ENCODE data around the gene SMYD4.
"Not testable (repeated sequence)": the region's sequence is repeated elsewhere in the genome, so short reads cannot be mapped to it uniquely, and the experiment has no call there.

Gene SMYD4

DNA sequence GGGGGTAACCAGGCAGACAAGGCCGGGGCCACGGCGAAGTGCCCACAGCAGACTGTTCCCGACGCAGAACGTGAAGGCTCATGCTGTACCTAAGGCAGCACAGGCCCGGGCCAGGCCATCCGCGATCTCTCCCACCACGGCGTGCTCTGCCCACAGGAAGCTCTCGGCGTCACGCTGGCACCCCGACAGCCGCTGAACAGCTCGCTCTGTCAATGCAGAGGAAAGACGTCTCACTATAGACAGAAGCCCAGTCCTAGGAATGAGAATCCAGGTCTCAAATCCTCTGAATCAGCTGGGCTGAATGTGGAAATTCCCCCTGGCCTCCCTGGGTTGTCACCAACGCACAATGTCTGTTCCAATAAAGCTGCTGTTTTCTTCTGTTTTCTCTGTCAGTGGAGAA, 46.4 kb downstream of the SMYD4 start:
- no peak for DNase-seq (ENCODE audit: low read depth)

DNA sequence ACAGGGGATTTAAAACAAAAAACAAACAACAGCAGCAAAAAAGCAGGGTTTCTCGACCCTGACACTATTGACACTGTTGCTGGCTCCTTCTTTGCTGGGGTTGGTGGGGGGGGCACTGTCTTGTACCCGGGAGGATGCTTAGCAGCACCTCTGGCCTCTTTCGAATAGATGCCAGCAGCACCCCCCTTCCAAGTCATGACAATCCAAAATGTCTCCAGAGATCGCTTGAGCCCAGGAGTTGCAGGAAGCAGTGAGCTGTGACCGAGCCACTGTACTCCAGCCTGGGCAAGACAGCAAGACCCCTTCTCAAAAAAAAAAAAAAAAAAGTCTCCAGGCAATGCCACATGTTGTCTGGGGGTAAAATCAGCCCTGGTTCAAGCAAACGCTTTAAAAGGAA, 47.5 kb downstream of the SMYD4 start:
- no peak for DNase-seq (ENCODE audit: low read depth)

DNA sequence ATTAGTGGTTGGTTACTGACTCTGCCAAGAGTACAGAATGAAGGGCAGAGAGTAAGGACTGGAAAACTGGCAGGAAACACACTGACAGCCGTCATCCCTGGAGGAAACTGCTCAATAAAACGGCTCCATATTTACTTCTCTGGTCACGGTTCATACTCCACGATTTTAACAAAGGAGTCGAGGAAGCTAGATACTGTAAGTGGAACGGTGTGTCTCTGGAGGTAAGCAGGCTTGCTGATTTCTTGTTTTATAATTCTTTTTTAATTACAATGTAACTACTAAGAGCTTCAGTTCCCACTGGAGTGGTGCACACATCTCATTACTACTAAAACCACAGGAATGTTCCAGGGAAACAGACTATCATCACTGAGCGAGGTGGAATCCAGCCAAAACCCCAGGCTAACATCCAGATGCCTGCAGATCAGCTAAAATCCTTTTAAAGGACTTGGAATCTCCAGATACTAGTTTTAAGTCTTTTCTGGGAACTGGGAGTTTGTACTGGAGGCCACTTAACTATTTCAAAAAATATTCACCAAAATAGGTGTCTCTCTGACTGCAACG, 50.1 kb downstream of the SMYD4 start:
- DNase-seq (ENCODE audit: low read depth): peak; percentile 40

DNA sequence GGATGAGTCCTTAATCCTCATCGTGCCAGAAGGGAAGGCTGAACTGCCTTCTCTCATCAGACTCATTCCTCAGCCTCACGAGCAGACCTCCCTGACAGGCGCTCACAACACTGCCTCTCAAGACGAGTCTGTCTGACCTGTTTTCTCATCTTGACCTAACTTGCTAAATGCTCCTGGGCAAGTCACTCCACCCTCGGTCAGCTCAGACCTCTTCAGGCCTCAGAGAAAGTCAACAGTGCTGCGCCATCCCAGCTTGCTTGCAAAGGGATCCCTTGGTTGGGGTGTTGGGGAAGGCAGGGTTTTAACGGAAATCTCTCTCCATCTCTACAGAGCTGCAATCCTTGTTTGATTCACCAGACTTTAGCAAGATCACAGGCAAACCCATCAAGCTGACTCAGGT, 52.8 kb downstream of the SMYD4 start:
- no peak for DNase-seq (ENCODE audit: low read depth)

DNA sequence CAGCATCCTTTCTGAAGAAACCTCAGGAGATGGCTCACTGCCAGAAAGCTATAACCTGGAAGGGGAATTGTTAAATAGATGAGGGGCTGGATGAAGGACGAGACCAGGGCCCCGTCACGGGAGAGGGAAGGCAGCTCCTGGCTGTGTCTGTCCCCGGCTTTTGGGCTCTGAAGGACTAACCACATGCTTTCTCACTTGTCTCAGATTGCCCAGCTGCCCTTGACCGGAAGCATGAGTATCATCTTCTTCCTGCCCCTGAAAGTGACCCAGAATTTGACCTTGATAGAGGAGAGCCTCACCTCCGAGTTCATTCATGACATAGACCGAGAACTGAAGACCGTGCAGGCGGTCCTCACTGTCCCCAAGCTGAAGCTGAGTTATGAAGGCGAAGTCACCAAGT, 53.4 kb downstream of the SMYD4 start:
- DNase-seq (ENCODE audit: low read depth): no peak

DNA sequence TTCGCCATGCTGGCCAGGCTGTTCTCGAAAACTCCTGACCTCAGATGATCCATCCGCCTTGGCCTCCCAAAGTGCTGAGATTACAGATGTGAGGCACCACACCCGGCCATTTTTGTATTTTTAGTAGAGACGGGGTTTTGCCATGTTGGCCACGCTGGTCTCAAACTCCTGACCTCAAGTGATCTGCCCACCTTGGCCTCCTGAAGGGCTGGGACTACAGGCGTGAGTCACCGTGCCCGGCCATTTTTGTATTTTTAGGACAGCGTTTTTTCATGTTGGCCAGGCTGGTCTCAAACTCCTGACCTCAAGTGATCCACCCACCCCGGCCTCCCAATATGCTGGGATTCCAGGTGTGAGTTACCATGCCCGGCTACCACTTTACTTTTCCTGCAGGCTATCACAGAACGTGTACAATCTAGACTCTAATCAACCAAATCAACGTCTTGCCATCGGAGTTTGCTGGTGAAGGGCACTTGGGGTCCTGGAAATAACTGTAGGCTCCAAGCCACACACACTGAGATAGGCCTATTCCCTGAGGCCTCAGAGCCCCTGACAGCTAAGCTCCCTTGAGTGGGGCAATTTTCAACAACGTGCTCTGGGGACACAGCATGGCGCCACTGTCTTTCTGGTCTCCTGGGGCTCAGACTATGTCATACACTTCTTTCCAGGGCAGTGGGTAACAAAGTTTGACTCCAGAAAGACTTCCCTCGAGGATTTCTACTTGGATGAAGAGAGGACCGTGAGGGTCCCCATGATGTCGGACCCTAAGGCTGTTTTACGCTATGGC, 55.1 kb downstream of the SMYD4 start:
- no peak for DNase-seq (ENCODE audit: low read depth)

DNA sequence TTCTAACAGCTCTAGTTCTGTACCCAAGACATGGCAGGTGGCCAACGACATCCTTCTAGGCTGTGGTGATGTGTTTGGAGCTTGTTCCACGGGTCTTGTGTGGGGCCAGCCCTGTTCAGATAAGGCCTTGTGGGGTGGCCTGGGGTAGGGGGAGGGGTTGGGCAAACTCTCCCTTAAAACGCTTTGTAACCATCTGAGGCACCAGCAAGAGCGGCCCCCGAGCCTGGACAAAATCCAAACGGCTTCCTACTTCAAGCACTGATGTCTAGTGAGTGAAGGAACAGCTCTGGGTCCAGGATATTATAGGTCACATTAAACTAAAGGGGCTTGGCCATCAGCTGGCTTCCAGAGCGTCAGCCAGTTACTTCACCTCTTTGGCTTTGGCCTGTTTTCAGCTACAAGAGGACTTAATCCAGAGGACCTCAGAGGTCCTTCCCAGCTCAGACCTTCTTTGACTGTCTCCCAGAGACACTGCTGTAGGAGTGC, 56.0 kb downstream of the SMYD4 start:
- DNase-seq (ENCODE audit: low read depth): no peak

DNA sequence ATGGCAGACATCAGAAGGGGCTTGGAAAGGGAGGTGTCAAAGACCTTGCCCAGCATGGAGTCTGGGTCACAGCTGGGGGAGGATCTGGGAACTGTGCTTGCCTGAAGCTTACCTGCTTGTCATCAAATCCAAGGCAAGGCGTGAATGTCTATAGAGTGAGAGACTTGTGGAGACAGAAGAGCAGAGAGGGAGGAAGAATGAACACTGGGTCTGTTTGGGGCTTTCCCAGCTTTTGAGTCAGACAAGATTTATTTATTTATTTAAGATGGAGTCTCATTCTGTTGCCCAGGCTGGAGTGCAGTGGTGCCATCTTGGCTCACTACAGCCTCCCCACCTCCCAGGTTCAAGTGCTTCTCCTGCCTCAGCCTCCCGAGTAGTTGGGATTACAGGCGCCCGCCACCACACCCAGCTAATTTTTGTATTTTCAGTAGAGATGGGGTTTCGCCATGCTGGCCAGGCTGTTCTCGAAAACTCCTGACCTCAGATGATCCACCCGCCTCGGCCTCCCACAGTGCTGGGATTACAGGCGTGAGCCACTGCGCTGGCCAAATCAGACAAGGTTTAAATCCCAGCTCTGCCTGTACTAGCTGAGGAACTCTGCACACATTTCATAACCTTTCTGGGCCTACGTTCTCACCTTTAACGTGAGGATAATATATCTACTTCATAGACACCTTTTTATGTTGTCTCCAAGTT, 56.6 kb downstream of the SMYD4 start:
- DNase-seq (ENCODE audit: low read depth): not testable (repeated sequence)

DNA sequence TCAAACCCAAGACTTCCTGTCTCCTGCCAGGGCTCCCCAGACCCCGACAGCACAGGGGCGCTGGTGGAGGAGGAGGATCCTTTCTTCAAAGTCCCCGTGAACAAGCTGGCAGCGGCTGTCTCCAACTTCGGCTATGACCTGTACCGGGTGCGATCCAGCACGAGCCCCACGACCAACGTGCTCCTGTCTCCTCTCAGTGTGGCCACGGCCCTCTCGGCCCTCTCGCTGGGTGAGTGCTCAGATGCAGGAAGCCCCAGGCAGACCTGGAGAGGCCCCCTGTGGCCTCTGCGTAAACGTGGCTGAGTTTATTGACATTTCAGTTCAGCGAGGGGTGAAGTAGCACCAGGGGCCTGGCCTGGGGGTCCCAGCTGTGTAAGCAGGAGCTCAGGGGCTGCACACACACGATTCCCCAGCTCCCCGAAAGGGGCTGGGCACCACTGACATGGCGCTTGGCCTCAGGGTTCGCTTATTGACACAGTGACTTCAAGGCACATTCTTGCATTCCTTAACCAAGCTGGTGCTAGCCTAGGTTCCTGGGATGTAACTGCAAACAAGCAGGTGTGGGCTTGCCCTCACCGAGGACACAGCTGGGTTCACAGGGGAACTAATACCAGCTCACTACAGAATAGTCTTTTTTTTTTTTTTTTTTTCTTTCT, 59.8 kb downstream of the SMYD4 start:
- no peak for DNase-seq (ENCODE audit: low read depth)

DNA sequence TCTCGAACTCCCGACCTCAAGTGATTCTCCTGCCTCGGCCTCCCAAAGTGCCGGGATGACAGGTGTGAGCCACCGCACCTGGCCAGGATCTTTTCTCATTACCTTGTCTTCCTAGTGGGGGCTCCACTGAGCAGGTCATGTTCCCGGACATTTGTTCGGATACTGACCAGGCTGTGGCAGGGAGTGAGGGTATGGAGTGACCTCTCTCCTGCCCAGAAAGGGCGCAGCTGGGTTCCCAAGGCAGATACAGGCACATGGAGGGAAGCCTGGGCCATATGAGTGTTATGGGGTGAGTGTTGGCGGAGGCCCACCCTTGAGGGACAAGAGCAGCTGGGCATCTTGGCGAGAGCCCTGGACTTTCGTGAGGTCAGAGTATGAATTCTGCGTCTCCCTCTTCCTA, 62.3 kb downstream of the SMYD4 start:
- no peak for DNase-seq (ENCODE audit: low read depth)

DNA sequence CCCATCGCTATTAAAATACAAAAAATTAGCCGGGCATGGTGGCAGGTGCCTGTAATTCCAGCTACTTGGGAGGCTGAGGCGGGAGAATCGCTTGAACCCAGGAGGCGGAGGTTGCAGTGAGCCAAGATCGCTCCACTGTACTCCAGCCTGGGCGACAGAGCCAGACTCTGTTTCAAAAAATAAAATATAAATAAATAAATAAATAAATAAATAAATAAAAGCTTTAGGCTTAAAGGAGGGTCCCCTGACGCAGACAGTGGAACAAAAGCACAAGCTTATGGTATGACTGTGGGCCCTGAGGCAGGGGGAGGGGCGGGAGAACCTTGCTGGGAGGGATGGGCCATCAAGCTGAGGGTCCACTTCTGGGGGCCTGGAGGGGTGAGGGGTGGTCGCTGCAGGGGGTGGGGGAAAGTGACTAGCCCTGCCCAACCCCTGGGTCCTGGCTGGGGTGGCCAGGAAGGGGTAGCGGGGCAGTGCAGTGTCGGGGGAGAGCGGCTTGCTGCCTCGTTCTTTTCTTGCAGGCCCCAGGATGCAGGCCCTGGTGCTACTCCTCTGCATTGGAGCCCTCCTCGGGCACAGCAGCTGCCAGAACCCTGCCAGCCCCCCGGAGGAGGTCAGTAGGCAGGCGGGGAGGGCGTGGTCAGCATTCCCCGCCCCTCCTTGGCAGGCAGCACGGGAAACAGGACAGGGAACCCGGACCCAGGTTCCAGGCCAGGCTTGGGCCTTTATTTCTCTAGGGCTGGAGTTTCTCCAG, 63.1 kb downstream of the SMYD4 start:
- no peak for DNase-seq (ENCODE audit: low read depth)

DNA sequence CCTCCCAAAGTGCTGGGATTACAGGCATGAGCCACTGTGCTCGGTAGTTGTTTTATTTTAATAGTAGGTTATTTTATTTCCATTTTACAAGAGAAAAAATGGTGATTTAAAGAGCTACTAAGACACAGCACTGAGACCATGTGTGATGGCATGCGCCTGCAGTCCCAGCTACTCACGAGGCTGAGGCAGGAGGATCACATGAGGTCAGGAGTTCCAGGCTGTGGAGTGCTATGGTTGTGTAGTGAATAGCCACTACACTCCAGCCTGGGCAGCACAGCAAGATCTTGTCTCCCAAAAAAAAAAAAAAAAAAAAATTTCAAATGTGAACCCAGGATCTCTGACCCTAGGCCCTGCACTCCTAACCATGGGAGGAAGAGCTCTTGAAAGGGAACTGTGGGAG, 64.1 kb downstream of the SMYD4 start:
- DNase-seq (ENCODE audit: low read depth): no peak

DNA sequence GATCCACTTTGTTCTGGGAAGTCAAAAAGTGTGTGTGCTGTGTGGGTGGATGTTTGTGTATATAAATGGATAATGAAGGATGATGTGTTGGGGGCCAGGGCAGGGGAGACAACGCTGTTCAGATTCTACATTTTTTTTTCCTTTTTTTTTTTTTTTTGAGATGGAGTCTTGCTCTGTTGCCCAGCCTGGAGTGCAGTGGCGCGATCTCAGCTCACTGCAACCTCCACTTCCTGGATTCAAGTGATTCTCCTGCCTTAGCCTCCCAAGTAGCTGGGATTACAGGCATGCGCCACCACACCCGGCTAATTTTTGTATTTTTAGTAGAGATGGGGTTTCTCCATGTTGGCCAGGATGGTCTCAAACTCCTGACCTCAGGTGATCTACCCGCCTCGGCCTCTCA, 65.0 kb downstream of the SMYD4 start:
- DNase-seq (ENCODE audit: low read depth): not testable (repeated sequence)

DNA sequence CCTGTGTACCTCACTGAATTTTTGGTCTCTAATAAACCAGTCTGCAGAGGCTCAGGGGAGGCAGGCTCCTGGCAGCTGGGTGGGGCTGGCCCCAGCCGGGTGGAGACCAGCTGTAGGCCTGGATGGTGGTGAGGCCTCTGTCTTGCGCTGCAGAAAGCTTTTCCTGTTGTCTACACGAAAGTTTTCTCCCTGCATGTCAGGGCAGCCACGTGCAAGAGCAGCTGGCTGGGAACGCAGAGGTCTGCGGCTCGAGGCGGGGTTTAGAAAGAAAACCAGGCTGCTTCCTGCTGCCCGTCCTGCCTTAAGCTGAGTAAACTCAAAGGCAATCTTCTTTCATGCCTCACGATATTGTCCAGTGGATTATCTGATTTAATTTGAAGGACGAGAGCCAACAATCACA, 65.4 kb downstream of the SMYD4 start:
- no peak for DNase-seq (ENCODE audit: low read depth)

DNA sequence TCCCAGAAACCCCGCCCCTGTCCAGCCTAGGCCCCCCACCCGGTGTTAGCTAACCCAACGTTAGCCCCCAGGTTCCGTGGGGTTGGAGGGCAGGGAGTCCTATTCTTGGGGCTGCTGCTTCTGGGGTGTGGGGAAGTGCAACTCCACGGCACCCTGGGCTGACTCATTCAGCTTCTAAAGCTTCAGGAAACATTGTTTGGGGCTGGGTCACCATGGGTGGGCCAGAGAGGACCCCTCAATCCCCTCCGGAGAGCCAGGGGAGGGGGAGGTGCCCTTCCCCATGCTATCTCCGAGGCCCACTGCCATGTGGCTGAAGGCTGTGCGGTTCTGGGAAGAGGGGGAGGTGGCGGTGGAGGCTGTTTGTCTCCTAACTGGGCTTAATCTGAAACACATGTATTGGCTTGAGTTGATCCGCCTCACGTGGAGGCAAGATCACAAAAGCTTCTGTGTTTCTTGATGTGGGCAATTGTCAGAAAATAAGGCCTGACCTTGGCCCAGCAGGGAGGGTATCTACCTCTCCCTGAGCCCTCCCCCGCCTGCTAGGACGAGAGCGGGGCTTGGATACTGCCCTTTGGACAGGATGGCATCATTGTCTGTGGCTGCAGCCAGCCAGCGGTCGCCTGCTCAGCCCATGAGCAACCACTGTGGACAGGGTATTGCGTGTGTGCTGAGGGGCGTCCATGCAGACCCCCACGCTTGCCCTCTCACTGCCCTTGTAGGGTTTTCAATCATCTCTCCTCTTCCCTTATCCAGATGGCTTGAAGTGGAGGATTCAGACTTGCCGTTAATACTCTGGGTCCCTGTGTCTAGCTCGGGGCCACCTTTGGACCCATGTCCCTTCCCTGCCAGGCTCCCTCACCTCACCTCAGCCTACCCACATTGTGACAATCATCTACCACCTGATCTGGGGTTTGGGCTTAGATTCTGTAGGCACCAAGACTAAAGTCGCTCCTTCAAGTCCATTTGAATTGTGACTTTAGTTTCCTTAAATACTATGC, 66.5 kb downstream of the SMYD4 start:
- no peak for DNase-seq (ENCODE audit: low read depth)

DNA sequence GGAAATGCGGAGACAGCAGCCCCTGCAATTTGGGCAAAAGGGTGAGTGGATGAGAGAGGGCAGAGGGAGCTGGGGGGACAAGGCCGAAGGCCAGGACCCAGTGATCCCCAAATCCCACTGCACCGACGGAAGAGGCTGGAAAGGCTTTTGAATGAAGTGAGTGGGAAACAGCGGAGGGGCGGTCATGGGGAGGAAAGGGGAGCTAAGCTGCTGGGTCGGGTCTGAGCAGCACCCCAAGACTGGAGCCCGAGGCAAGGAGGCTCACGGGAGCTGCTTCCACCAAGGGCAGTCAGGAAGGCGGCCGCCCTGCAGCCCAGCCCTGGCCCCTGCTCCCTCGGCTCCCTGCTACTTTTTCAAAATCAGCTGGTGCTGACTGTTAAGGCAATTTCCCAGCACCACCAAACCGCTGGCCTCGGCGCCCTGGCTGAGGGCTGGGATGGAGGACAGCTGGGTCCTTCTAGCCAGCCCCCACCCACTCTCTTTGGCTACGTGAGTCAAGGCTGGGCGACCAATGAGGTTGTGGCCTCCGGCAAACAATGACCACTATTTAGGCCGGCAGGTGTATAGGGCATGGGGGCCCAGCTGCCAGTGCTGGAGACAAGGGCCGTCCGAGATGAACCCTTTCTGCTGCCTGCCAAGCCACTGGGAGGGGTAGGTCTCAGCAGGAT, 67.3 kb downstream of the SMYD4 start:
- DNase-seq (ENCODE audit: low read depth): no peak

DNA sequence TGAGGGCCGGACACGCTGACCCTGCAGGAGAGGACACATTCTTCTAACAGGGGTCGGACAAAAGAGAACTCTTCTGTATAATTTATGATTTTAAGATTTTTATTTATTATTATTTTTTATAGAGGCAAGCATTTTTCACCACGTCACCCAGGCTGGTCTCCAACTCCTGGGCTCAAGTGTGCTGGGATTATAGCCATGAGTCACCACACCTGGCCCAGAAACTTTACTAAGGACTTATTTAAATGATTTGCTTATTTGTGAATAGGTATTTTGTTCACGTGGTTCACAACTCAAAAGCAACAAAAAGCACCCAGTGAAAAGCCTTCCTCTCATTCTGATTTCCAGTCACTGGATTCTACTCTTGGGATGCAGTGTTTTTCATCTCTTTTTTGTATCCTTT, 70.2 kb downstream of the SMYD4 start:
- no peak for DNase-seq (ENCODE audit: low read depth)

DNA sequence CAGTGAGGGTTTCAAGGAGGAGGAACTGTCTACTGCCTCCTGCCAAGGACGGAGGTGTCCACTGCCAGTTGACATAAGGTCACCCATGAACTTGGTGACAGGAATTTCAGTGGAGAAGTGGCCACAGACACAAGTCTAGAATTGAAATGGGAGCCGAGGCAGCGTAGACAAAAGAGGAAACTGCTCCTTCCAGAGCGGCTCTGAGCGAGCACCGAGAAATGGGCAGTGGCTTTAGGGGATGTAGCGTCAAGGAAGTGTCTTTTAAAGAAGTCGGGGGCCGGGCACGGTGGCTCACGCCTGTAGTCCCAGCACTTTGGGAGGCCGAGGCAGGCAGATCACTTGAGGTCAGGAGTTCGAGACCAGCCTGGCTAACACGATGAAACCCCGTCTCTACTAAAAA, 70.9 kb downstream of the SMYD4 start:
- DNase-seq (ENCODE audit: low read depth): no peak

DNA sequence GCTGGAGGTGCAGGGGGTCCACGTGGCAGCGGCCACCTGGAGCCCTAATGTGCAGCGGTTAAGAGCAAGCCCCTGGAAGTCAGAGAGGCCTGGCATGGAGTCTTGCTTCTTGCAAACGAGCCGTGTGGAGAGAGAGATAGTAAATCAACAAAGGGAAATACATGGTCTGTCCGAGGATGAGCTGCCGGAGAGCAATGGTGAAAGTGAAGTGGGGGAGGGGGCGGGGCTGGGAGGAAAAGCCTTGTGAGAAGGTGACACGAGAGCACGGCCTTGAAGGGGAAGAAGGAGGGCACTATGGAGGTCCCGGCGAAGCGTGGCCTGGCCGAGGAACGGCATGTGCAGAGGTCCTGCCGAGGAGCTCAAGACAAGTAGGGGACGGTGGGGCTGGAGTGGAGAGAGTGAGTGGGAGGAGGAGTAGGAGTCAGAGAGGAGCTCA, 73.9 kb downstream of the SMYD4 start:
- no peak for DNase-seq (ENCODE audit: low read depth)

DNA sequence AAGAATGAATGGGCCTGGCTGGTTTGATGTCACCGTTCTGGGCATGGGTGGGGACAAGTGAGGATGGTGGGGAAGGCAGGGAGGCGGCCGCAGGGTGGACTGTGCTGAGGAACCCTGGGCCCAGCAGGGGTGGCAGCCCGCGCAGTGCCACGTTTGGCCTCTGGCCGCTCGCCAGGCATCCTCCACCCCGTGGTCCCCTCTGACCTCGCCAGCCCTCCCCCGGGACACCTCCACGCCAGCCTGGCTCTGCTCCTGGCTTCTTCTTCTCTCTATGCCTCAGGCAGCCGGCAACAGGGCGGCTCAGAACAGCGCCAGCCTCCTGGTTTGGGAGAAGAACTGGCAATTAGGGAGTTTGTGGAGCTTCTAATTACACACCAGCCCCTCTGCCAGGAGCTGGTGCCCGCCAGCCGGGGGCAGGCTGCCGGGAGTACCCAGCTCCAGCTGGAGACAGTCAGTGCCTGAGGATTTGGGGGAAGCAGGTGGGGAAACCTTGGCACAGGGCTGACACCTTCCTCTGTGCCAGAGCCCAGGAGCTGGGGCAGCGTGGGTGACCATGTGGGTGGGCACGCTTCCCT, 74.4 kb downstream of the SMYD4 start:
- no peak for DNase-seq (ENCODE audit: low read depth)

All from HS-27A (cell line).